GM20000 (cell line): Measurements from ENCODE around the gene HNRNPA1.
"Not testable (repeated sequence)": the region's sequence is repeated elsewhere in the genome, so short reads cannot be mapped to it uniquely, and the experiment has no call there.

Experiments
- DNase-seq: peaks from one replicate; pipeline ENCODE4 v3.0.0; 2012; ENCODE audit warnings: low spot score
- TF ChIP-seq, protein P1 (sequence below): IDR thresholded peaks from 2 replicates; pipeline ENCODE4 v1.5.1; 2012; ENCODE audit warnings: mild to moderate bottlenecking, control low read depth; ENCODE audit errors: extremely low read depth, missing control alignments

The HNRNPA1 gene

DNA sequence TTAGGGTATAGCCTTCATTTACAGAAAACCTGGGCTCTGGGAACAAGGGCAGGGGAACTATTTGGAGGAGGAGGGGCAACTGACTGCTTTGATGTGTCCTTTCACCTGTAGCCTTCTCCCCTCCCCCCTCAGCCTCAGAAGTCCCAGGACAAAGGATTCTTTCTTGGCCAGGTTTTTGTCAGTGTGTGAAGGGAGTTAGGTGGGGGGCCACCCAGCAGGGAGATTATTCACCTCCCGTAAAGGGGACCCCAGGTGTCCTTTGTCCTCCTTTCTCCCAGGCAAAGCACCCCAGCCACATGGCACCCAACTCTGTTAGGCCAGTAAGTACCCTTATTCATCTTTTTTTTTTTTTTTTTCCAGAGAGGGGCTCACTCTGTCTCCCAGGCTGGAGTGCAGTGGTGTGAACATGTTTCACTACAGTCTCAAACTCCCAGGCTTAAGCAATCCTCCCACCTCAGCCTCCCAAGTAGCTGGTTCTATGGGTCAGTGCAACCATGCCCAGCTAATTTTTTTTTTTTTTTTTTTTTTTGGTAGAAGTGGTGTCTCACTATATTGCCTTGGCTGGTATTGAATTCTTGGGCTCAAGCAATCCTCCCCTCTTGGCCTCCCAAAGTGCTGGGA is 21.0 kb downstream of the HNRNPA1 start:
- no peak for DNase-seq
- TF ChIP-seq, protein P1, sequence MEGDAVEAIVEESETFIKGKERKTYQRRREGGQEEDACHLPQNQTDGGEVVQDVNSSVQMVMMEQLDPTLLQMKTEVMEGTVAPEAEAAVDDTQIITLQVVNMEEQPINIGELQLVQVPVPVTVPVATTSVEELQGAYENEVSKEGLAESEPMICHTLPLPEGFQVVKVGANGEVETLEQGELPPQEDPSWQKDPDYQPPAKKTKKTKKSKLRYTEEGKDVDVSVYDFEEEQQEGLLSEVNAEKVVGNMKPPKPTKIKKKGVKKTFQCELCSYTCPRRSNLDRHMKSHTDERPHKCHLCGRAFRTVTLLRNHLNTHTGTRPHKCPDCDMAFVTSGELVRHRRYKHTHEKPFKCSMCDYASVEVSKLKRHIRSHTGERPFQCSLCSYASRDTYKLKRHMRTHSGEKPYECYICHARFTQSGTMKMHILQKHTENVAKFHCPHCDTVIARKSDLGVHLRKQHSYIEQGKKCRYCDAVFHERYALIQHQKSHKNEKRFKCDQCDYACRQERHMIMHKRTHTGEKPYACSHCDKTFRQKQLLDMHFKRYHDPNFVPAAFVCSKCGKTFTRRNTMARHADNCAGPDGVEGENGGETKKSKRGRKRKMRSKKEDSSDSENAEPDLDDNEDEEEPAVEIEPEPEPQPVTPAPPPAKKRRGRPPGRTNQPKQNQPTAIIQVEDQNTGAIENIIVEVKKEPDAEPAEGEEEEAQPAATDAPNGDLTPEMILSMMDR = no peak

DNA sequence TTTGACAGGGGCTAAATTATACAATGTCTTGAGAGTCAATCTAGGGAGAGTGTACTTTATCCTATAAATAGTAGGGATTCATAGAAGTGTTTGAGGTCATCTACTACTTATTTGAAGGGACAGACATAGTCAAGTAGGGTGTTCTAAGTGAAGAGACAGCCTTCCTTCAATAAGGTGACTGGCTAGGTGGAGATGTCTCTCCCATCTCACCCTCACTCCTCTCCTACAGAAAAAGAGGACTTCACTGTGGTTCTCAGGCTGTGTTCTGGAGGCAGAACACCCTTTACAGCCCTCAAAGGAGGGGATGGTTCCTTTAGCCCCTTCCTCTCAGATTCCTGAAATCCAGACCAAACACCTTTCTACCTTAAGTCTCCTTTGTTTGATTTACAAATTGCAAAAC is 23.1 kb downstream of the HNRNPA1 start:
- TF ChIP-seq, protein P1 = no peak
- DNase-seq = no peak

DNA sequence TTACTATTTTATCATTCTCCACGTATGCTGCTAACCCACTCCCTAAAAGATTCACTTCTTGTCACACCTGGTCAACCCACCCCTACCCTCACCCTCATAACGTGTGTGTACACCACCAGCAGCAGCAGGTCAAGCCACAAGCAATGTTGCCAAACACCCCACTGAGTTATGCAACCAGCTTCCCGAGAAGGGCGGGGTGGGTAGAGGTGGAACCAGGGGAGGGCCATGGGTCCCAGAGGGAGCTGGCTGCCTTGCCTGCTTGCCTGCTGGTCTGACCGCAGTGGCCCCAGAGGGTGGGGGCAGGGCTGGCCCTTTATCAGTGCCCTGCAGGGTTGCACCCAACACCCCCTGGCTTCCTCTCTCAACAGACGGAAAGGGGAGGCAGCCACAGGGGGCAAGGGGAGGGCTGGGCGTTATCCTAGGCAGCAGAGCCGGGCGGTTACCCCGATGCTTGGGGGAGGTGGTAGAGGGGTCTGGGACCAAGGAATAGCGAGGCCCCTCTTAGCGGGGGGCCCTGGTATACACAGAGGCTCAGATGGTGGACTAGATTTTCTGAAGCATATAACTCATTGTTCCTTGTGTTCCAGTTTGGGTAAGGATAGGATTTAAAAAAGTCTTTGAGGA is 23.8 kb downstream of the HNRNPA1 start:
- TF ChIP-seq, protein P1 = no peak
- DNase-seq = no peak

DNA sequence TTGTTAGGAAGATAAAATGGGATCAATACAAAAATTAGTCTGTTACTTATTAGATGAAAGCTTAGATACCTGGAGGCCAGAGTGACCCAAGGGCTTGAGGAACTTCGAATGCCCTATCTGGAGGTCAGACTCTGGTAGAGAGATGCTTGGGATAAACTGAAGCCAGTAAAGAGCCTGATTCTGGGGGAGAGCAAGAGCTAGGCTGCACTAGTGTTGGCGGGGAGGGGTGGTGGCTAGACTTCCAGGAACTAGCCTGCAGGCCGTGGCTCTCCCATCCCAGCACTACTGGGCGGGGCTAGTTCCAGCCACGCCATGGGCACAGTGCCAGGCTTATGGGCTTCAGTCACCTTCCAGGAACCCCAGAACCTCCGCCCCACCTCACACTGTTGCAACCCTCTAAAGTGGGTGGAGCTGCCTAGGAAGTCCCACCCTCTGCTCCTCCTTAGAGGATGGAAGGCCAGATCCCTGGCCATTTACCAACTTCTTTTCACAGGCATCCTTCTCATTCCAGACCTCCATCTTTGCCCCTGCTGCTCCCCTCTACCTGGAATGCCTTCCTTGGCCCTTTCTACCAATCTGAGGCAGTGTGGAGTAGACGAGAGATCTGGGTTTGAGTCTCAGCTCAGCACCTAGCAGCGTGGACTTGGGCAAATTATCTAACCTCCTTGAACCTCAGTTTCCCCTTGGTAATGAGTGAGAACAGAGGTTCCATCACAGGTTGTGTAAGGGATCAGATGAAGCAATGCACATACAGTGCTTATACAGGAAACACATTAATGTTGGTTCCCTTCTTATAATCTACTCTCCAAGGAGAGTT is 26.6 kb downstream of the HNRNPA1 start:
- DNase-seq = no peak
- TF ChIP-seq, protein P1 = no peak

DNA sequence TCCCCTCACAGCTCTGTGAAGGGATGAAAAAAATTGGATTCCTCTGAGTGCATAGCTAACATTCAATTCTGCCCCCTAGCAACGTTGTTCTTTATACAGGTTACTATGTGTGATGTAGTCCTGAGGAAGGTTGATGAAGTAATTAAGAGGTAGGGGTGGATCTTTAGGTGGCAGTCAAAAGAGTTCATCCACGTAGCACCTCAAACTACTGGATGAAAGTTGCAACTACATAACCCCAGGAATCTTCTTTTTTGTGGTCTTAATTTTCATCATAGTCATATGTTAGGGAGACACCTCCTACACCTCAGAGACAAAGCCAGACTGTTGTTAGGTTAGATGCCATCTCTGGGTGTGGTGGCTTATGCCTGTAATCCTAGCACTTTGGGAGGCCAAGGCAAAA is 30.5 kb downstream of the HNRNPA1 start:
- TF ChIP-seq, protein P1 = no peak
- no peak for DNase-seq

DNA sequence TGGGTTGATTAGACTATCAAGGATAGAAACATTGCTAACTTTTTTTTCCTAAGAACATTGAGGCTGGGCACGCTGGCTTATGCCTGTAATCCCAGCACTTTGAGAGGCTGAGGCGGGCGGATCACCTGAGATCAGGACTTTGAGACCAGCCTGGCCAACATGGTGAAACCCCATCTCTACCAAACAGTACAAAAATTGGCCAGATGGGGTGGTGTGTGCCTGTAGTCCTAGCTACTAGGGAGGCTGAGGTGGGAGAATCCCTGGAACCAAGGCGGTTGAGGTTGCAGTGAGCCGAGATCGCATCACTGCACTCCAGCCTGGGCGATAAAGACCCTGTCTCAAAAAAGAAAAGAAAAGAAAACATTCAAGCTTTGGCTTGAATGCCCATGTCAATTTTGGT is 31.8 kb downstream of the HNRNPA1 start:
- not testable (repeated sequence) for DNase-seq

DNA sequence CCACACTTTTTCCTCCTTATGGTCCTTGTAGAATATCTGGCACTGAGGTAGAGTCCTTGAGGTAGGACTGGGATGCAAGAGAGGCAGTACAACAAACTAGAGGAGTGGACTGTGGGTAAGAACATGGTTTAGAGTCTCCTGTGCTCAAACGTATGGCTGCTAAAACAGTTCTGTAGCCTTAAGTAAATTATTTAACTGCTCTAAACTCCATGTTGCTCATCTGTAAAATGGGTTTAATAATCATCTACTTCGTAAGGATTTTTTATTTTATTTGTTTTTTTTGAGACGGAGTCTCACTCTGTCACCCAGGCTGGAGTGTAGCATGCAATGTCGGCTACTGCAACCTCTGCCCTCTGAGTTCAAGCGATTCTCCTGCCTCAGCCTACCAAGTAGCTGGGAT is 40.8 kb downstream of the HNRNPA1 start:
- no peak for DNase-seq
- TF ChIP-seq, protein P1 = no peak
